Left lung (tissue), 10 donors: Measurements from ENCODE around the gene HIRIP3. TPM values are rescaled to one million over a fixed set of nuclear protein-coding genes. Genes with fewer than 3 reads are reported as not detected.

Source experiments
- ATAC-seq: fragments of 200-7000 bp; cut with Tn5 transposase; one replicate; pipeline ENCODE4 v1.9.1; 2020; ENCODE audit warnings: moderate library complexity
- DNase-seq, 4 donors: peaks; one replicate each; pipeline ENCODE4 v3.0.0-alpha.2; 2013 to 2020
- H3K27ac ChIP-seq, 2 donors: fragments of 200-600 bp; sonication (generic) in 1 of 2; one replicate each; pipeline versions ENCODE4 v1.5.0 to v1.8.0; 2020 to 2021
- H3K27me3 ChIP-seq, 2 donors: fragments of 200-600 bp; sonication (generic) in 1 of 2; one replicate each; pipeline versions ENCODE4 v1.5.0 to v1.8.0; 2020 to 2021
- H3K36me3 ChIP-seq, 2 donors: fragments of 200-600 bp; sonication (generic) in 1 of 2; one replicate each; pipeline versions ENCODE4 v1.5.0 to v1.8.0; 2020 to 2021
- H3K4me1 ChIP-seq, 2 donors: fragments of 200-600 bp; one replicate each; pipeline ENCODE4 v1.8.0; 2021
- H3K4me3 ChIP-seq, 2 donors: fragments of 200-600 bp; sonication (generic) in 1 of 2; one replicate each; pipeline versions ENCODE4 v1.5.0 to v1.8.0; 2020 to 2021; ENCODE audit warnings: mild to moderate bottlenecking in 1 of 2
- H3K9me3 ChIP-seq, 2 donors: fragments of 200-600 bp; sonication (generic) in 1 of 2; one replicate each; pipeline versions ENCODE4 v1.5.0 to v1.8.0; 2020 to 2021
- intact Hi-C, 2 donors: fragments of 100-400 bp; cut with DNase I; formaldehyde crosslinking; loops; one replicate each; pipeline versions ENCODE4 v1.11.2 to v1.14.2; 2022
- polyA plus RNA-seq, 6 donors: library from polyadenylated mRNA; unstranded; fragments of 120-200 nt; gene quantifications; one replicate each; pipeline ENCODE4 v1.2.1, GENCODE V29; 2013; ENCODE audit not compliant: insufficient read length in 6 of 6
- total RNA-seq, 2 donors: library from RNA; stranded (reverse); fragmentation: NEBNext Ultra II Directional; extraction: Animal tissue kit (Norgen Biotek cat#: 25700); gene quantifications; one replicate each; pipeline ENCODE4 v1.2.1, GENCODE V29; 2021
- TF ChIP-seq, protein P1 (sequence below), 2 donors: fragments of 200-600 bp; sonication (generic) in 1 of 2; IDR thresholded peaks; one replicate each; pipeline versions ENCODE4 v1.5.0 to v1.8.0; 2021; ENCODE audit warnings: antibody characterized with exemption in 2 of 2
- donor health status: DM: no; HTN: yes; CAD: no.
- donor health status: DM: no; HTN: no; CAD: no.

Gene HIRIP3
- total and polyA plus RNA-seq, 8 donors: 14.4 to 20.7 (median 18.1) TPM

DNA sequence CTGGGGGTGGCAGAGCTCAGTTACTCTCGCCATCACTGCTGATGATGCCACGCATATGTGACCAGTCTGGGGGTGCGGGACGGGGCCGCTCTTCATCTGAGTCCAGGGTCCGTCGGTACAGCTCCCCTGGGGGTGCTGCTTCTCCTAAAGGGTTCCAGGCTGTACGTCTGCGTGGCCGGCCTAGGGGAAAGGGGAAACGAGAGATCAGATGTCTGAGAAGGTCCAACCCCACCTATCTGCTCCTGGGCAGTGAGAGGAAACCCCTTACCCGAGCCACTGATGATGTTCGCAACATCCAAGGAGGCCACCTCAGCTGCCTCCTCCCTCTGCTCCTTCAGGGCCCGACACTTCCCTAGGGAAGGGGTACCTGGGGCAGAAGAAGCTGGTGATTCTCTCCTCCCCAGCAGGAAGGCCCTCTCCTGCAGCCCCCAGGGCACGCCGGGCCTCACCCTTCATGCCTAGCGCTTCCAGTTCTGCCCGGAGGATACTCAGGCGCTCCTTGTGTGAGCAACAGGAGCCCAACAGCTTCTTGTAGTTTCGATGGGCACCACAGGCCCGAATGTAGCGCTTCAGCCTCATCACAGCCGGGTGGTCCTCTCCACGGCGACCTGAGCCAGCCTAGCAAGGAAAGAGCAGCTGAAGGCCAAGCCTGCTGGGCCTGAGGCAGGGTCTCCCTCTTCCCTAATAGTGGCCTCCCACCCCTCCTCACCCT, 2.1 kb downstream of the HIRIP3 start:
- TF ChIP-seq, protein P1, sequence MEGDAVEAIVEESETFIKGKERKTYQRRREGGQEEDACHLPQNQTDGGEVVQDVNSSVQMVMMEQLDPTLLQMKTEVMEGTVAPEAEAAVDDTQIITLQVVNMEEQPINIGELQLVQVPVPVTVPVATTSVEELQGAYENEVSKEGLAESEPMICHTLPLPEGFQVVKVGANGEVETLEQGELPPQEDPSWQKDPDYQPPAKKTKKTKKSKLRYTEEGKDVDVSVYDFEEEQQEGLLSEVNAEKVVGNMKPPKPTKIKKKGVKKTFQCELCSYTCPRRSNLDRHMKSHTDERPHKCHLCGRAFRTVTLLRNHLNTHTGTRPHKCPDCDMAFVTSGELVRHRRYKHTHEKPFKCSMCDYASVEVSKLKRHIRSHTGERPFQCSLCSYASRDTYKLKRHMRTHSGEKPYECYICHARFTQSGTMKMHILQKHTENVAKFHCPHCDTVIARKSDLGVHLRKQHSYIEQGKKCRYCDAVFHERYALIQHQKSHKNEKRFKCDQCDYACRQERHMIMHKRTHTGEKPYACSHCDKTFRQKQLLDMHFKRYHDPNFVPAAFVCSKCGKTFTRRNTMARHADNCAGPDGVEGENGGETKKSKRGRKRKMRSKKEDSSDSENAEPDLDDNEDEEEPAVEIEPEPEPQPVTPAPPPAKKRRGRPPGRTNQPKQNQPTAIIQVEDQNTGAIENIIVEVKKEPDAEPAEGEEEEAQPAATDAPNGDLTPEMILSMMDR (IDR thresholded peaks at IDR 0.05): no peak
- peak in 1 of 4 donors; percentile 49 for DNase-seq
- Histone ChIP-seq H3K27me3 (no peaks in the 10 kb centered on the region), H3K36me3 (peaks cover 0 to 61% of the 10 kb centered on the region in 2 donors), H3K9me3 (no peaks in the 10 kb centered on the region), H3K27ac (no peak overlapping the region), H3K4me1 (peaks cover 22 to 44% of the 10 kb centered on the region in 2 donors), H3K4me3 (no peak overlapping the region)
- no peak for ATAC-seq
- intact Hi-C loops: no loop called here

- TF ChIP-seq, protein P1 (IDR thresholded peaks at IDR 0.05): no peak
- Histone ChIP-seq H3K9me3 (no peaks in the 10 kb centered on the region), H3K4me1 (peaks cover 22 to 53% of the 10 kb centered on the region in 2 donors), H3K27me3 (no peaks in the 10 kb centered on the region), H3K36me3 (peaks cover 0 to 66% of the 10 kb centered on the region in 2 donors), H3K4me3 (no peak overlapping the region), H3K27ac (peak overlapping the region in 1 of 2 donors; percentile 39)
- ATAC-seq (peak; percentile 7), DNase-seq (peak in 1 of 4 donors; percentile 75)
- intact Hi-C loops: no loop called here
Observed at GRCh38 chr16:29992344-29992967, 3.0 kb downstream of the HIRIP3 start.

GRCh38 chr16:29991571-29991904, 3.9 kb downstream of the HIRIP3 start:
- Histone ChIP-seq H3K4me3 (no peak overlapping the region), H3K27ac (peak overlapping the region in 1 of 2 donors; percentile 23), H3K36me3 (peaks cover 0 to 75% of the 10 kb centered on the region in 2 donors), H3K9me3 (no peaks in the 10 kb centered on the region), H3K4me1 (peaks cover 17 to 49% of the 10 kb centered on the region in 2 donors), H3K27me3 (no peaks in the 10 kb centered on the region)
- DNase-seq (no peak), ATAC-seq (no peak)
- TF ChIP-seq, protein P1 (IDR thresholded peaks at IDR 0.05): no peak
- intact Hi-C loops: no loop called here

DNA sequence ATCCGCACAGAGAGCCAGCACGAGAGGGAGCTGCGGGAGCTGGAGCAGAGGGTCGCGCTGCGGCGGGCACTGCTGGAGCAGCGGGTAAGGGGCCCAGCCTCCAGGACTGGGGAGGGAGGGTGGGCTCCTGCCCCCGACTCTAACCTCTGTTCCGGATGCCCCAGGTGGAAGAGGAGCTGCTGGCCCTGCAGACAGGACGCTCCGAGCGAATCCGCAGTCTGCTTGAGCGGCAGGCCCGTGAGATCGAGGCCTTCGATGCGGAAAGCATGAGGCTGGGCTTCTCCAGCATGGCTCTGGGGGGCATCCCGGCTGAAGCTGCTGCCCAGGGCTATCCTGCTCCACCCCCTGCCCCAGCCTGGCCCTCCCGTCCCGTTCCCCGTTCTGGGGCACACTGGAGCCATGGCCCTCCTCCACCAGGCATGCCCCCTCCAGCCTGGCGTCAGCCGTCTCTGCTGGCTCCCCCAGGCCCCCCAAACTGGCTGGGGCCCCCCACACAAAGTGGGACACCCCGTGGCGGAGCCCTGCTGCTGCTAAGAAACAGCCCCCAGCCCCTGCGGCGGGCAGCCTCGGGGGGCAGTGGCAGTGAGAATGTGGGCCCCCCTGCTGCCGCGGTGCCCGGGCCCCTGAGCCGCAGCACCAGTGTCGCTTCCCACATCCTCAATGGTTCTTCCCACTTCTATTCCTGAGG, 4.4 kb downstream of the HIRIP3 start:
- H3K4me1 ChIP-seq: peaks cover 17 to 49% of the 10 kb centered on the region in 2 donors
- intact Hi-C loops: no loop called here
- no peak overlapping the region for H3K4me3 ChIP-seq
- no peaks in the 10 kb centered on the region for H3K27me3 ChIP-seq
- H3K27ac ChIP-seq: peak overlapping the region; percentile 59 to 67
- DNase-seq (peak in 1 of 4 donors; percentile 70), ATAC-seq (no peak)
- H3K36me3 ChIP-seq: peaks cover under 1 to 80% of the 10 kb centered on the region in 2 donors
- H3K9me3 ChIP-seq: no peaks in the 10 kb centered on the region
- TF ChIP-seq, protein P1 (IDR thresholded peaks at IDR 0.05): no peak

GRCh38 chr16:29990034-29990433, 5.4 kb downstream of the HIRIP3 start:
- Histone ChIP-seq H3K4me3 (no peak overlapping the region), H3K27me3 (no peaks in the 10 kb centered on the region), H3K36me3 (peaks cover 11 to 90% of the 10 kb centered on the region in 2 donors), H3K27ac (peak overlapping the region; percentile 59 to 72), H3K9me3 (no peaks in the 10 kb centered on the region), H3K4me1 (peaks cover 17 to 52% of the 10 kb centered on the region in 2 donors)
- TF ChIP-seq, protein P1 (IDR thresholded peaks at IDR 0.05): no peak
- DNase-seq: peak in 1 of 4 donors; percentile 47
- intact Hi-C loops: no loop called here
- peak; percentile 70 for ATAC-seq
